ENCODE results near the gene GAS5.

GRCh38 chr1:173867753-173868265, at the start of gene GAS5:
- TF ChIP-seq FOXM1 (IDR thresholded peaks at IDR 0.05; ENCODE audit: low read depth) (no peak), ZBTB33 (IDR thresholded peaks at IDR 0.05; ENCODE audit: borderline replicate concordance, low read depth) (no peak), EP300 (IDR thresholded peaks at IDR 0.05; ENCODE audit: borderline replicate concordance in 1 of 2, low read depth in 1 of 2, low read length in 1 of 2) (no peak), TAF1 (IDR thresholded peaks at IDR 0.05; ENCODE audit: borderline replicate concordance, low read depth, low read length) (peak; percentile 99), REST (IDR thresholded peaks at IDR 0.05; ENCODE audit: low read depth, low read length) (peak; percentile 52; the same call in 1 of the 2 replicates), GABPA (IDR thresholded peaks at IDR 0.05; ENCODE audit: low read depth) (no peak), MXI1 (IDR thresholded peaks at IDR 0.05; ENCODE audit: low read depth, low read length) (peak; percentile 95)
- TF ChIP-seq, protein P1, sequence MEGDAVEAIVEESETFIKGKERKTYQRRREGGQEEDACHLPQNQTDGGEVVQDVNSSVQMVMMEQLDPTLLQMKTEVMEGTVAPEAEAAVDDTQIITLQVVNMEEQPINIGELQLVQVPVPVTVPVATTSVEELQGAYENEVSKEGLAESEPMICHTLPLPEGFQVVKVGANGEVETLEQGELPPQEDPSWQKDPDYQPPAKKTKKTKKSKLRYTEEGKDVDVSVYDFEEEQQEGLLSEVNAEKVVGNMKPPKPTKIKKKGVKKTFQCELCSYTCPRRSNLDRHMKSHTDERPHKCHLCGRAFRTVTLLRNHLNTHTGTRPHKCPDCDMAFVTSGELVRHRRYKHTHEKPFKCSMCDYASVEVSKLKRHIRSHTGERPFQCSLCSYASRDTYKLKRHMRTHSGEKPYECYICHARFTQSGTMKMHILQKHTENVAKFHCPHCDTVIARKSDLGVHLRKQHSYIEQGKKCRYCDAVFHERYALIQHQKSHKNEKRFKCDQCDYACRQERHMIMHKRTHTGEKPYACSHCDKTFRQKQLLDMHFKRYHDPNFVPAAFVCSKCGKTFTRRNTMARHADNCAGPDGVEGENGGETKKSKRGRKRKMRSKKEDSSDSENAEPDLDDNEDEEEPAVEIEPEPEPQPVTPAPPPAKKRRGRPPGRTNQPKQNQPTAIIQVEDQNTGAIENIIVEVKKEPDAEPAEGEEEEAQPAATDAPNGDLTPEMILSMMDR (IDR thresholded peaks at IDR 0.05), result no peak
- TF ChIP-seq, protein P2, sequence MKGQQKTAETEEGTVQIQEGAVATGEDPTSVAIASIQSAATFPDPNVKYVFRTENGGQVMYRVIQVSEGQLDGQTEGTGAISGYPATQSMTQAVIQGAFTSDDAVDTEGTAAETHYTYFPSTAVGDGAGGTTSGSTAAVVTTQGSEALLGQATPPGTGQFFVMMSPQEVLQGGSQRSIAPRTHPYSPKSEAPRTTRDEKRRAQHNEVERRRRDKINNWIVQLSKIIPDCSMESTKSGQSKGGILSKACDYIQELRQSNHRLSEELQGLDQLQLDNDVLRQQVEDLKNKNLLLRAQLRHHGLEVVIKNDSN (IDR thresholded peaks at IDR 0.05; ENCODE audit: borderline replicate concordance, low read depth), result peak; percentile 94

All from SK-N-SH (cell line).